ENCODE results near the gene ZNF860. TPM values are rescaled to one million over a fixed set of nuclear protein-coding genes. Genes with fewer than 3 reads are reported as not detected.
A peak's percentile ranks its signal among the peaks of the same experiment; 100 is the strongest.

Gene ZNF860
- total and polyA plus RNA-seq, 2 of the 4 experiments (the other 2 are of a cell fraction): 0.18 to 0.26 TPM

DNA sequence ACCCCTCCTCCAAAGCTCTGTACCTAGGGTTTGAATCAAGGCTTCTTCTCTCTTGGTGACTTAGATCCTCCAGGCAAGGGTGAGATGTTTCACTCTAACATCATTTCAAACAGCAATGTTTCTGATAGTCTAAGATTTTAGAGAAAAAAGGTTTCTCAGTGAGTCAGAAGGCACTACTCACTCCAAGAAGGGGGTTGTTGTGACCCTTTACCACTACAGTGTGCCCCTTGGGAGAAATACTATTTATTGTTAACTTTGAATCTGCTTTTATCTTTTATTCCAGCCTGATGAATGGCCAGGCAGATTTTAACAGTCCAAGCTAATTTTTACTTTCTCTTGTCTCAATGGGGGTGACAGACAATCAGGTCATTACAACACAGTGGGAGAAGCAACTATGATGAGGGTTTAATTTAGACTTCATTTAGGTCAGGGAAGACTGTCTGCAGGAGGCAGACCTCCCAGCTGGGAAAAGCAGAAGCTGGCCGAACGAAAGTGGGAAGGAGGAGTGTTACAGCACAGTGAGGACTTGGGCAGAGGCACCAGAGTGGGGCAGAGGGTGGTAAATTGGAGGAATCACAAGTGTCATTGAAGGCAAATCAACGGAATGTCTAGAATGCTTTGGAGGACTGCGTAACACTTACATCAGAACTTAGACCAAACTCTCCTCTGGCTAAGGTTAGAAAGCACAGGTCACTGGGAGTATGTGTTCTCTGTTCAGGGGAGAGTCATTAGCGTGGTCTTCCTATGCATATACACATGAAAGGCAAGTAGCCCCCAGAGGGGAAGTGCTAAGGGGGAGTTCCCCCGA is 21.2 kb downstream of the ZNF860 start:
- Histone ChIP-seq H3K23ac (ENCODE audit: low read depth, low read length) (no peak overlapping the region), H2AK5ac (ENCODE audit: low read depth, low read length) (no peak overlapping the region), H2BK120ac (ENCODE audit: low read depth, low read length) (no peak overlapping the region), H4K91ac (ENCODE audit: insufficient read depth, low read depth, low read length) (no peak overlapping the region), H3K4me1 (ENCODE audit: control insufficient read depth, insufficient read depth, low read length) (no peaks in the 10 kb centered on the region; the same call in 1 of the 2 replicates), H3K9ac (ENCODE audit: low read depth, low read length) (no peak overlapping the region), H2BK5ac (ENCODE audit: low read depth, low read length, poor library complexity, severe bottlenecking) (no peak overlapping the region), H3K9me1 (ENCODE audit: insufficient read depth, low read length) (no peaks in the 10 kb centered on the region), H3K4me3 (ENCODE audit: insufficient read depth, low read depth, low read length) (no peak overlapping the region), H3K4ac (ENCODE audit: low read depth, low read length) (no peak overlapping the region), H3K27ac (ENCODE audit: insufficient read depth, low read length) (no peak overlapping the region), H3K9me3 (ENCODE audit: control insufficient read depth, insufficient read depth, low read length) (no peaks in the 10 kb centered on the region), H3K27me3 (ENCODE audit: control insufficient read depth, insufficient read depth, low read length) (peaks cover 8% of the 10 kb centered on the region), H3K18ac (ENCODE audit: low read depth, low read length) (no peak overlapping the region), H4K20me1 (ENCODE audit: insufficient read depth, low read length) (no peaks in the 10 kb centered on the region), H3K4me2 (ENCODE audit: low read depth, low read length) (peak overlapping the region; percentile 50; the same call in 1 of the 2 replicates), H3K79me1 (ENCODE audit: low read depth in 1 of 2, low read length in 2 of 2) (no peaks in the 10 kb centered on the region), H4K5ac (ENCODE audit: low read depth, low read length) (no peak overlapping the region), H3K14ac (replicated peaks; ENCODE audit: low read depth, low read length) (no peak overlapping the region), H2AFZ (replicated peaks; ENCODE audit: low read length, poor library complexity) (no peak overlapping the region), H3K56ac (ENCODE audit: extremely low read depth, insufficient read depth, low read length) (no peak overlapping the region), H2AK9ac (replicated peaks; ENCODE audit: low read depth, low read length, poor library complexity) (no peak overlapping the region), H2BK15ac (ENCODE audit: low read depth, low read length) (no peak overlapping the region), H2BK20ac (ENCODE audit: low read depth, low read length) (no peak overlapping the region), H3K36me3 (ENCODE audit: control insufficient read depth, insufficient read depth, low read length) (no peaks in the 10 kb centered on the region), H4K8ac (ENCODE audit: low read depth in 2 of 2, low read length in 2 of 2) (no peak overlapping the region)
- dilution Hi-C loops (cut with HindIII; ENCODE audit: low sequenced_read_pairs, unreplicated experiment): no loop called here
- no CpG with 5 or more reads among the region's 6 CpGs for WGBS, 2 experiments (ENCODE audit: extremely low coverage in 2 of 2, insufficient read length in 1 of 2)
- ATAC-seq (ENCODE audit: low read depth): no peak
- in situ Hi-C loops (cut with MboI; ENCODE audit: low sequenced_read_pairs): no loop called here
- DNase-seq: no peak
- BruUV-seq (replicated peaks): no TSS peak
- ChIA-PET CTCF (interaction anchor here (0.6 kb wide), 1 partner anchor 1389 kb away, joined by 3 read pairs; no protein-coding TSS in a partner anchor), POLR2A (ENCODE audit: unreplicated experiment) (no interaction called here)
- no peak for TF ChIP-seq CHD1 (IDR thresholded peaks at IDR 0.05; ENCODE audit: low read depth, low read length)
- no peak for TF ChIP-seq ELK1 (IDR thresholded peaks at IDR 0.05; ENCODE audit: borderline replicate concordance, low read depth, low read length)
- no peak for TF ChIP-seq BHLHE40 (IDR thresholded peaks at IDR 0.05; ENCODE audit: low read depth, low read length)
- no peak for TF ChIP-seq POLR2A (IDR thresholded peaks at IDR 0.05; ENCODE audit: low read depth, low read length)
- intact Hi-C loops (cut with micrococcal nuclease): no loop called here

All from IMR-90 (cell line).